ENCODE data around the gene ZBTB5.
"Not testable (repeated sequence)": the region's sequence is repeated elsewhere in the genome, so short reads cannot be mapped to it uniquely, and the experiment has no call there.

The ZBTB5 gene

GRCh38 chr9:37399336-37399735 lies 65.9 kb downstream of the ZBTB5 start:
- no peak for DNase-seq

GRCh38 chr9:37398464-37399025 lies 66.7 kb downstream of the ZBTB5 start:
- DNase-seq: peak in 1 of 2 experiments; percentile 19

- DNase-seq: not testable (repeated sequence)
Measured at GRCh38 chr9:37397948-37398347, 67.3 kb downstream of the ZBTB5 start.

GRCh38 chr9:37395663-37396062 lies 69.6 kb downstream of the ZBTB5 start:
- DNase-seq: no peak

GRCh38 chr9:37395229-37395628 lies 70.0 kb downstream of the ZBTB5 start:
- DNase-seq: no peak

GRCh38 chr9:37392272-37392671 lies 73.0 kb downstream of the ZBTB5 start:
- no peak for DNase-seq

- DNase-seq: peak; percentile 16 to 55
Measured at GRCh38 chr9:37390759-37391158, 74.5 kb downstream of the ZBTB5 start.

All from NCI-H526 (cell line).